A673 (cell line): Measurements from ENCODE around the gene AEBP2.

Source experiments
- CTCF ChIP-seq: fragments of 300-800, 200-600 bp; sonication (generic); conservative IDR thresholded peaks from 2 replicates; pipeline ENCODE4 v1.5.1; 2017; ENCODE audit warnings: low read depth, mild to moderate bottlenecking, antibody characterized with exemption, low read length, moderate library complexity, mixed read lengths
- EZH2 ChIP-seq: fragments of 200-600 bp; sonication (generic); IDR thresholded peaks from 2 replicates; pipeline ENCODE4 v1.6.1; 2017; ENCODE audit warnings: borderline replicate concordance, low read depth, mild to moderate bottlenecking, mixed read lengths, antibody characterized with exemption, low read length; ENCODE audit not compliant: poor library complexity, severe bottlenecking

- TF ChIP-seq CTCF (no peak), EZH2 (no peak)
Measured at GRCh38 chr12:19517583-19517982, 78.3 kb downstream of the AEBP2 start.
